ENCODE measurements around the gene TASL.
"Not testable (repeated sequence)": the region's sequence is repeated elsewhere in the genome, so short reads cannot be mapped to it uniquely, and the experiment has no call there.

Gene TASL

DNA sequence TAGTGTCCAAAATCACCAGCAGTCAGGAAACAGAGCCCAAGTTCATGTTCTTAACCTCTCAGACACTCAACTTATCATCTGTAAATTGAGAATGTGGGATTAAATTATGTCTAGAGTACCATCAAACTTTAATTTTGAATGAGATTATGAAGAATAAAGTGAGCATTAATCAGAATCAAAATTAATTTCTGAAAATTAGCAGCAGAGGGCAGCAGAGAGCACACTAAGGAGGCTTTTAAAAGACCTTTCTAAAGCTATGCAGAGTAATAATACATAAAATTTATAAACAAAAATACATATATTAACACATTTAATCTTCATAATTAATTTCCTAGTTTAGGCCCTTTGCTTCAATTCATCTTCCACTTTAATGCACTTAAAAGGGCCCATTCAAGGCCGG, 7.1 kb downstream of the TASL start:
- Histone ChIP-seq H3K4me3 (ENCODE audit: low read length) (no peak overlapping the region), H3K36me3 (ENCODE audit: control insufficient read depth, insufficient read depth, low read length) (no peaks in the 10 kb centered on the region), H3K9ac (ENCODE audit: low read length) (no peak overlapping the region), H3K4me1 (ENCODE audit: control insufficient read depth, insufficient read depth, low read length) (no peaks in the 10 kb centered on the region), H3K27me3 (ENCODE audit: control insufficient read depth, insufficient read depth, low read length) (no peaks in the 10 kb centered on the region), H3K9me3 (ENCODE audit: control insufficient read depth, low read length) (no peaks in the 10 kb centered on the region)

DNA sequence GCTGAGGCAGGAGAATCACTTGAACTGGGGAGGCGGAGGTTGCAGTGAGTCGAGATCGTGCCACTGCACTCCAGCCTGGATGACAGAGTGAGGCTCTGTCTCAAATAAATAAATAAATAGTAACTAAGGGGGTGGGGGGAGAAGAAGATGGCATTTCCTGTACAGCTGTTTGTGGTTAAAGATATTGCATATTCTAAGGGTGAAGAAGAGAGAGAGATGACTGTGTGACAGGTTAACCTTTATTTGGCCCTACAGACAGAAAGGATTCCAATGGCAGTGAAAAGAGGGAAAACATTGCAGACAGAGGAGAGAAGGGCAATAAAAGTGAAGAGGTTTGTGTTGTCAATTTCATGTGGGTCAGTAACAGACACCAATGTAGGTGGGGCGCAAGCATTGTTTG, 9.4 kb downstream of the TASL start:
- Histone ChIP-seq H3K4me3 (ENCODE audit: low read length) (no peak overlapping the region), H3K36me3 (ENCODE audit: control insufficient read depth, insufficient read depth, low read length) (no peaks in the 10 kb centered on the region), H3K4me1 (ENCODE audit: control insufficient read depth, insufficient read depth, low read length) (no peaks in the 10 kb centered on the region), H3K9ac (ENCODE audit: low read length) (no peak overlapping the region), H3K9me3 (ENCODE audit: control insufficient read depth, low read length) (no peaks in the 10 kb centered on the region), H3K27me3 (ENCODE audit: control insufficient read depth, insufficient read depth, low read length) (no peaks in the 10 kb centered on the region)

DNA sequence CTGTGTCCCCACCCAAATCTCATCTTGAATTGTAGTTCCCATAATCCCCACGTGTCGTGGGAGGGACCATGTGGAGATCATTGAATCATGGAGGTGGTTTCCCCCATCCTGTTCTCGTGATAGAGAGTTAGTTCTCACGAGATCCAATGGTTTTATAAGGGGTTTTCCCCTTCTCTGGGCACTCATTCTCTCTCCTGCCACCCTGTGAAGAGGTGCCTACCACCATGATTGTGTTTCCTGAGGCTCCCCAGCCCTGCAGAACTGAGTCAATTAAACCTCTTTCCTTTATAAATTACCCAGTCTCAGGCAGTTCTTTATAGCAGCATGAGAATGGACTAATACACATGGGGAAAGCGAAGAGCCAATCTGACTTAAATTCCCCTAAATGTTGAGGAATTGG, 14.5 kb downstream of the TASL start:
- not testable (repeated sequence) for H3K36me3 ChIP-seq (ENCODE audit: control insufficient read depth, insufficient read depth, low read length); H3K9me3 ChIP-seq (ENCODE audit: control insufficient read depth, low read length); H3K27me3 ChIP-seq (ENCODE audit: control insufficient read depth, insufficient read depth, low read length); H3K4me3 ChIP-seq (ENCODE audit: low read length); H3K9ac ChIP-seq (ENCODE audit: low read length); H3K4me1 ChIP-seq (ENCODE audit: control insufficient read depth, insufficient read depth, low read length)

DNA sequence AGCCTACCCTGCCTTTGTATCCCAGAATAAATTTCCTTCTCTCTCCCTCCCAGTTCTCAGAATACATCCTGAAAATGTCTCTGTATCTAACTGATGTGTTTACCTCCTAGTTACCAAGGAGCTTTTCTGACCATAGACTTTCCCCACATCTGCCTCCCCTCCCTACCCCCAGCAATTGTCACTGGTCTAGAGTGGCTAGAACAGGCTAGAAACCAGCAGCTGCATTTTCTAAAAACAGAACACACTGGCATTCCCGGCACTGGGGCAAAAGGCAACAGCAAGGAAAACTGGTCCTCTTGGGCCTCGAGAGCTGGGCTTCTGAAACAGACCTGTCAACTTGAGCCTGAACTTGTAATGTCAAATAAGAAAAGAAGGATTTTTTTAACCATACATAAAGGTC, 16.4 kb downstream of the TASL start:
- no peaks in the 10 kb centered on the region for H3K36me3 ChIP-seq (ENCODE audit: control insufficient read depth, insufficient read depth, low read length)
- no peaks in the 10 kb centered on the region for H3K4me1 ChIP-seq (ENCODE audit: control insufficient read depth, insufficient read depth, low read length)
- no peak overlapping the region for H3K4me3 ChIP-seq (ENCODE audit: low read length)
- H3K9ac ChIP-seq (ENCODE audit: low read length): no peak overlapping the region
- no peaks in the 10 kb centered on the region for H3K27me3 ChIP-seq (ENCODE audit: control insufficient read depth, insufficient read depth, low read length)
- H3K9me3 ChIP-seq (ENCODE audit: control insufficient read depth, low read length): no peaks in the 10 kb centered on the region

DNA sequence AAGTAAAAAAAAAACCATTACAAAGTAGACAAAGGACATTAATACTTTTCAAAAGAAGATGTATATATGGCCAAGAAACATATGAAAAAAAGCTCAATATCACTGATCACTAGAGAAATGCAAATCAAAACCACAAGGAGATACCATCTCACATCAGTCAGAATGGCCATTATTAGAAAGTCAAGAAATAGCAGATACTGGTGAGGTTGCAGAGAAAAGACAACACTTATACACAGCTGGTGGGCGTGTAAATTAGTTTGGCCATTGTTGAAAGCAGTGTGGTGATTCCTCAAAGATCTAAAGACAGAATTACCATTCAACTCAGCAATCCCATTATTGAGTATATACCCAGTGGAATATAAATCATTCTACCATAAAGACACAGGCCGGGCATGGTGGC, 39.3 kb downstream of the TASL start:
- Histone ChIP-seq H3K36me3 (ENCODE audit: control insufficient read depth, insufficient read depth, low read length) (no peaks in the 10 kb centered on the region), H3K4me3 (ENCODE audit: low read length) (no peak overlapping the region), H3K9me3 (ENCODE audit: control insufficient read depth, low read length) (no peaks in the 10 kb centered on the region), H3K27me3 (ENCODE audit: control insufficient read depth, insufficient read depth, low read length) (no peaks in the 10 kb centered on the region), H3K9ac (ENCODE audit: low read length) (no peak overlapping the region), H3K4me1 (ENCODE audit: control insufficient read depth, insufficient read depth, low read length) (no peaks in the 10 kb centered on the region)

GRCh38 chrX:30533835-30534234, 43.7 kb downstream of the TASL start:
- Histone ChIP-seq H3K27me3 (ENCODE audit: control insufficient read depth, insufficient read depth, low read length) (no peaks in the 10 kb centered on the region), H3K9me3 (ENCODE audit: control insufficient read depth, low read length) (no peaks in the 10 kb centered on the region), H3K9ac (ENCODE audit: low read length) (no peak overlapping the region), H3K36me3 (ENCODE audit: control insufficient read depth, insufficient read depth, low read length) (no peaks in the 10 kb centered on the region), H3K4me1 (ENCODE audit: control insufficient read depth, insufficient read depth, low read length) (no peaks in the 10 kb centered on the region), H3K4me3 (ENCODE audit: low read length) (no peak overlapping the region)

GRCh38 chrX:30533266-30533665, 44.3 kb downstream of the TASL start:
- Histone ChIP-seq H3K9ac (ENCODE audit: low read length) (no peak overlapping the region), H3K4me3 (ENCODE audit: low read length) (no peak overlapping the region), H3K9me3 (ENCODE audit: control insufficient read depth, low read length) (no peaks in the 10 kb centered on the region), H3K27me3 (ENCODE audit: control insufficient read depth, insufficient read depth, low read length) (no peaks in the 10 kb centered on the region), H3K36me3 (ENCODE audit: control insufficient read depth, insufficient read depth, low read length) (no peaks in the 10 kb centered on the region), H3K4me1 (ENCODE audit: control insufficient read depth, insufficient read depth, low read length) (no peaks in the 10 kb centered on the region)

DNA sequence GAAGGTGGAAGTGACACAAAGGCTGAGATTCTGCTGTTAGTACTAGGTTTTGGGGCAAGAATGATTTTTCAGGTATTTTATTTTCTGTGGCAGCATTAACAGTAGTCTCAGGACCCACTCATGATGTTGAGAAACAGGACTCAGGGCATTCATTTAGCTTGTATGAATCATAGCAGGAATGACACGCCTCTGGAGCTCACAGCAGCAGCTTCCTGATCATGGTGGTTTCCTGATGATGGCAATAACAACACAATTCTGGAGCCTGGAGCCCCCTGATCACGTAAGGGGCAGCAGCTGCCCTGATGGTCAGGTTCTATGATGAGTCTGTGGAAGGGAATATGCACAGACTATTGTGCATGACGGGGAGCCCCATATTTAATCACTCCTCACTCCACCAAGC, 47.0 kb downstream of the TASL start:
- Histone ChIP-seq H3K9ac (ENCODE audit: low read length) (no peak overlapping the region), H3K36me3 (ENCODE audit: control insufficient read depth, insufficient read depth, low read length) (no peaks in the 10 kb centered on the region), H3K27me3 (ENCODE audit: control insufficient read depth, insufficient read depth, low read length) (no peaks in the 10 kb centered on the region), H3K4me1 (ENCODE audit: control insufficient read depth, insufficient read depth, low read length) (no peaks in the 10 kb centered on the region), H3K9me3 (ENCODE audit: control insufficient read depth, low read length) (no peaks in the 10 kb centered on the region), H3K4me3 (ENCODE audit: low read length) (no peak overlapping the region)

DNA sequence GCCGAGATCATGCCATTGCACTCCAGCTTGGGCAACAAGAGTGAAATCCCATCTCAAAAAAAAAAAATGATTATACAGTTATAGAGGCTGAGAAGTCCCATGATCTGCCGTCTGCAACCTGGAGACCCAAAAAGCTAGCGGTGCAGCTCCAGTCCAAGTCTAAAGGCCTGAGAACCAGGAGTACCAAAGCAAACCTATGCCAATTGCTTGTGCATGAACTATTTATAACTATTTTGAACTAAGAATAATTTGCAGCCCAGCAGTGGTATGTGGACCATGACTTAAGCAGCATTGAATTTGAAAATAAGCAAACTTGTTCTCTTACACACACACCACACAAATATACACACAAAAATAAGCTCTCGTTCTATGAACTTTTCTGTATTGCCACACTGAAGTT, 51.8 kb downstream of the TASL start:
- Histone ChIP-seq H3K27me3 (ENCODE audit: control insufficient read depth, insufficient read depth, low read length) (no peaks in the 10 kb centered on the region), H3K9me3 (ENCODE audit: control insufficient read depth, low read length) (no peaks in the 10 kb centered on the region), H3K4me1 (ENCODE audit: control insufficient read depth, insufficient read depth, low read length) (no peaks in the 10 kb centered on the region), H3K9ac (ENCODE audit: low read length) (no peak overlapping the region), H3K4me3 (ENCODE audit: low read length) (no peak overlapping the region), H3K36me3 (ENCODE audit: control insufficient read depth, insufficient read depth, low read length) (no peaks in the 10 kb centered on the region)

- Histone ChIP-seq H3K4me1 (ENCODE audit: control insufficient read depth, insufficient read depth, low read length) (no peaks in the 10 kb centered on the region), H3K4me3 (ENCODE audit: low read length) (no peak overlapping the region), H3K36me3 (ENCODE audit: control insufficient read depth, insufficient read depth, low read length) (no peaks in the 10 kb centered on the region), H3K27me3 (ENCODE audit: control insufficient read depth, insufficient read depth, low read length) (no peaks in the 10 kb centered on the region), H3K9ac (ENCODE audit: low read length) (no peak overlapping the region), H3K9me3 (ENCODE audit: control insufficient read depth, low read length) (no peaks in the 10 kb centered on the region)
Observed at GRCh38 chrX:30521440-30522182, 56.0 kb downstream of the TASL start.

- no peak overlapping the region for H3K4me3 ChIP-seq (ENCODE audit: low read length)
- no peaks in the 10 kb centered on the region for H3K4me1 ChIP-seq (ENCODE audit: control insufficient read depth, insufficient read depth, low read length)
- H3K9ac ChIP-seq (ENCODE audit: low read length): no peak overlapping the region
- no peaks in the 10 kb centered on the region for H3K9me3 ChIP-seq (ENCODE audit: control insufficient read depth, low read length)
- no peaks in the 10 kb centered on the region for H3K36me3 ChIP-seq (ENCODE audit: control insufficient read depth, insufficient read depth, low read length)
- no peaks in the 10 kb centered on the region for H3K27me3 ChIP-seq (ENCODE audit: control insufficient read depth, insufficient read depth, low read length)
Observed at GRCh38 chrX:30513284-30513683, 64.3 kb downstream of the TASL start.

Data from mucosa of stomach (tissue), 1 donor.